ENCODE results near the gene SUGP1. TPM values are rescaled to one million over a fixed set of nuclear protein-coding genes. Genes with fewer than 3 reads are reported as not detected.
A peak's percentile ranks its signal among the peaks of the same experiment; 100 is the strongest.

Gene SUGP1
- total RNA-seq, 1 experiment from 2014 or later = 81.3 TPM

DNA sequence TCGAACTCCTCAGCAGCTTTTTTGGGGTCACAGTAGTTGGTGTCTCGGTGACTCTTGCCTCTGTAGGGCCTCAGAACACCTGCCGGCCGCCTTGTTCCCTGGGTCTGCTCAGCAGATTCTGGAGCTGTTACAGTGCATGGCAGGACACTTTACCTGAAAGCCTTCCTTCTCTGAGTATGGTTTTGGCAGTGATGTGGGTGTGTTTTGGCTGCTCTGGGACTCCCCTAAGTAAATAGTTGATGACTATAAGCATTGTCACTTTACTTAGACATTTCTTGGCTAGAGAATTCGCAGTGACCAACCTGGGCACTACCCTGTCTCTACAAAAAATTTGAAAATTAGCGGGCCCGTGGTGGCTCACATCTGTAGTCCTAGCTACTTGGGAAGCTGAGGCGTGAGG lies 7.4 kb upstream of the SUGP1 start:
- CTCF ChIA-PET = interaction anchor here (1.1 kb wide), 1 partner anchor 142 kb away, joined by 4 read pairs; no protein-coding TSS in a partner anchor
- H3K27ac Mint-ChIP-seq = no peak overlapping the region

DNA sequence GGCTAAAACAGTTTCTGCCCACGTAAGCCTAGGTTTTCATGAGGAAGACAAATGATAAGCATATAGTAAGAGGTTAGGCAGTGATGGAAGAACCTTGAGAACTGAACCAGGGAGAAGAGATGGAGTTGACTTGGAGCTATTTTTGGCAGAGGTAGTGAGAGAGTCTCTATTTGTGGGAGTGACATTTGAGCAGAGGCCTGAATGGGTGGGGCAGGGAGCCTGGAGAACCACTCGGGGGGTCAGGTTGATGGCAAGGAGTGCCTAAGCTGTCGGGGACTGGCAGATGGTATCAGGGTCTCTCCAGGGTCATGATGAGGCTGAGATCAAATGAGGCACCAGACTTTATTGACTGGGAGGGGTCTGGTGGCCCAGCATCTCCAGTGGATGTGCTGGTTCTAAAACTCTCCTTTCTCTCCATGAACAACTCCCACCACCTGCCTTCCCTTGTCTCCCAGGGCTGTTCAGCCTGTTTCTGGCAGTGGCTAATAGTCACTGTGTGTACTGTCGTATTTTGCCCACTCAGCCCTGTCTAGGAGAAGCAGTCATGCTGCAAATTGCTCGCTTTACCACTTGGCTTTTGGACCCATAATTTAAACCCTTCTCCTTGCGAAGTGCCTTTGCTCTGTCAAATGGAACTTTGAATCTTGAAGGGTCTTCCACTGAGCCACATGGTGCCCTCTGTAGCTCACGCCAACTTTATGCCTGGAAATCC lies 3.9 kb upstream of the SUGP1 start:
- DNase-seq (ENCODE audit: low spot score) = no peak
- Mint-ChIP-seq H3K27ac (peak overlapping the region; percentile 34; the same call in 1 of the 2 replicates), H3K36me3 (peaks cover 32% of the 10 kb centered on the region), H3K9me3 (no peaks in the 10 kb centered on the region), H3K4me3 (no peak overlapping the region), H3K4me1 (peaks cover 12% of the 10 kb centered on the region), H3K27me3 (ENCODE audit: low read depth) (no peaks in the 10 kb centered on the region)
- CTCF ChIA-PET = interaction anchor here (1.3 to 1.8 kb wide), 2 partner anchors 9 to 18 kb away, joined by 4 to 7 read pairs; no protein-coding TSS in a partner anchor
- POLR2A ChIA-PET = interaction anchor here (1.2 kb wide), 1 partner anchor 131 kb away, joined by 4 read pairs; no protein-coding TSS in a partner anchor
- no peak for ATAC-seq
- TF ChIP-seq HMGA2 (CRISPR knock-in tag; IDR thresholded peaks at IDR 0.05) (no peak), ZNF416 (CRISPR knock-in tag; IDR thresholded peaks at IDR 0.05) (no peak), ETV6 (CRISPR knock-in tag; IDR thresholded peaks at IDR 0.05) (no peak), SP1 (CRISPR knock-in tag; conservative IDR thresholded peaks at IDR 0.05) (no peak), ZNF263 (CRISPR knock-in tag; IDR thresholded peaks at IDR 0.05; ENCODE audit: low read depth) (no peak), NR2C2 (CRISPR knock-in tag; IDR thresholded peaks at IDR 0.05) (no peak), NR3C1 (CRISPR knock-in tag; conservative IDR thresholded peaks at IDR 0.05; ENCODE audit: low read depth) (no peak), CREB1 (CRISPR knock-in tag; IDR thresholded peaks at IDR 0.05) (no peak), SMAD3 (CRISPR knock-in tag; IDR thresholded peaks at IDR 0.05; ENCODE audit: borderline replicate concordance) (no peak)
- TF ChIP-seq, protein P1, sequence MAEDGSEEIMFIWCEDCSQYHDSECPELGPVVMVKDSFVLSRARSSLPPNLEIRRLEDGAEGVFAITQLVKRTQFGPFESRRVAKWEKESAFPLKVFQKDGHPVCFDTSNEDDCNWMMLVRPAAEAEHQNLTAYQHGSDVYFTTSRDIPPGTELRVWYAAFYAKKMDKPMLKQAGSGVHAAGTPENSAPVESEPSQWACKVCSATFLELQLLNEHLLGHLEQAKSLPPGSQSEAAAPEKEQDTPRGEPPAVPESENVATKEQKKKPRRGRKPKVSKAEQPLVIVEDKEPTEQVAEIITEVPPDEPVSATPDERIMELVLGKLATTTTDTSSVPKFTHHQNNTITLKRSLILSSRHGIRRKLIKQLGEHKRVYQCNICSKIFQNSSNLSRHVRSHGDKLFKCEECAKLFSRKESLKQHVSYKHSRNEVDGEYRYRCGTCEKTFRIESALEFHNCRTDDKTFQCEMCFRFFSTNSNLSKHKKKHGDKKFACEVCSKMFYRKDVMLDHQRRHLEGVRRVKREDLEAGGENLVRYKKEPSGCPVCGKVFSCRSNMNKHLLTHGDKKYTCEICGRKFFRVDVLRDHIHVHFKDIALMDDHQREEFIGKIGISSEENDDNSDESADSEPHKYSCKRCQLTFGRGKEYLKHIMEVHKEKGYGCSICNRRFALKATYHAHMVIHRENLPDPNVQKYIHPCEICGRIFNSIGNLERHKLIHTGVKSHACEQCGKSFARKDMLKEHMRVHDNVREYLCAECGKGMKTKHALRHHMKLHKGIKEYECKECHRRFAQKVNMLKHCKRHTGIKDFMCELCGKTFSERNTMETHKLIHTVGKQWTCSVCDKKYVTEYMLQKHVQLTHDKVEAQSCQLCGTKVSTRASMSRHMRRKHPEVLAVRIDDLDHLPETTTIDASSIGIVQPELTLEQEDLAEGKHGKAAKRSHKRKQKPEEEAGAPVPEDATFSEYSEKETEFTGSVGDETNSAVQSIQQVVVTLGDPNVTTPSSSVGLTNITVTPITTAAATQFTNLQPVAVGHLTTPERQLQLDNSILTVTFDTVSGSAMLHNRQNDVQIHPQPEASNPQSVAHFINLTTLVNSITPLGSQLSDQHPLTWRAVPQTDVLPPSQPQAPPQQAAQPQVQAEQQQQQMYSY (CRISPR knock-in tag; IDR thresholded peaks at IDR 0.05) = no peak
- TF ChIP-seq, protein P2, sequence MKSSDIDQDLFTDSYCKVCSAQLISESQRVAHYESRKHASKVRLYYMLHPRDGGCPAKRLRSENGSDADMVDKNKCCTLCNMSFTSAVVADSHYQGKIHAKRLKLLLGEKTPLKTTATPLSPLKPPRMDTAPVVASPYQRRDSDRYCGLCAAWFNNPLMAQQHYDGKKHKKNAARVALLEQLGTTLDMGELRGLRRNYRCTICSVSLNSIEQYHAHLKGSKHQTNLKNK (CRISPR knock-in tag; IDR thresholded peaks at IDR 0.05) = no peak
- TF ChIP-seq, protein P3, sequence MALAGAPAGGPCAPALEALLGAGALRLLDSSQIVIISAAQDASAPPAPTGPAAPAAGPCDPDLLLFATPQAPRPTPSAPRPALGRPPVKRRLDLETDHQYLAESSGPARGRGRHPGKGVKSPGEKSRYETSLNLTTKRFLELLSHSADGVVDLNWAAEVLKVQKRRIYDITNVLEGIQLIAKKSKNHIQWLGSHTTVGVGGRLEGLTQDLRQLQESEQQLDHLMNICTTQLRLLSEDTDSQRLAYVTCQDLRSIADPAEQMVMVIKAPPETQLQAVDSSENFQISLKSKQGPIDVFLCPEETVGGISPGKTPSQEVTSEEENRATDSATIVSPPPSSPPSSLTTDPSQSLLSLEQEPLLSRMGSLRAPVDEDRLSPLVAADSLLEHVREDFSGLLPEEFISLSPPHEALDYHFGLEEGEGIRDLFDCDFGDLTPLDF (CRISPR knock-in tag; IDR thresholded peaks at IDR 0.05) = no peak
- TF ChIP-seq, protein P4, sequence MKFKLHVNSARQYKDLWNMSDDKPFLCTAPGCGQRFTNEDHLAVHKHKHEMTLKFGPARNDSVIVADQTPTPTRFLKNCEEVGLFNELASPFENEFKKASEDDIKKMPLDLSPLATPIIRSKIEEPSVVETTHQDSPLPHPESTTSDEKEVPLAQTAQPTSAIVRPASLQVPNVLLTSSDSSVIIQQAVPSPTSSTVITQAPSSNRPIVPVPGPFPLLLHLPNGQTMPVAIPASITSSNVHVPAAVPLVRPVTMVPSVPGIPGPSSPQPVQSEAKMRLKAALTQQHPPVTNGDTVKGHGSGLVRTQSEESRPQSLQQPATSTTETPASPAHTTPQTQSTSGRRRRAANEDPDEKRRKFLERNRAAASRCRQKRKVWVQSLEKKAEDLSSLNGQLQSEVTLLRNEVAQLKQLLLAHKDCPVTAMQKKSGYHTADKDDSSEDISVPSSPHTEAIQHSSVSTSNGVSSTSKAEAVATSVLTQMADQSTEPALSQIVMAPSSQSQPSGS (CRISPR knock-in tag; IDR thresholded peaks at IDR 0.05; ENCODE audit: borderline replicate concordance, low read depth) = no peak

More for the DNA sequence above, 7.4 kb upstream of the SUGP1 start:
- DNase-seq (ENCODE audit: low spot score) (no peak), ATAC-seq (no peak)
- peaks cover 40% of the 10 kb centered on the region for H3K36me3 Mint-ChIP-seq
- POLR2A ChIA-PET = no interaction called here
- H3K9me3 Mint-ChIP-seq = no peaks in the 10 kb centered on the region
- TF ChIP-seq CREB1 (CRISPR knock-in tag; IDR thresholded peaks at IDR 0.05) (no peak), RORB (CRISPR knock-in tag; IDR thresholded peaks at IDR 0.05) (no peak), CREM (CRISPR knock-in tag; IDR thresholded peaks at IDR 0.05) (no peak), EMX1 (CRISPR knock-in tag; IDR thresholded peaks at IDR 0.05) (no peak), SMAD3 (CRISPR knock-in tag; IDR thresholded peaks at IDR 0.05; ENCODE audit: borderline replicate concordance) (no peak), NFATC4 (CRISPR knock-in tag; IDR thresholded peaks at IDR 0.05) (no peak)
- TF ChIP-seq, protein P5, sequence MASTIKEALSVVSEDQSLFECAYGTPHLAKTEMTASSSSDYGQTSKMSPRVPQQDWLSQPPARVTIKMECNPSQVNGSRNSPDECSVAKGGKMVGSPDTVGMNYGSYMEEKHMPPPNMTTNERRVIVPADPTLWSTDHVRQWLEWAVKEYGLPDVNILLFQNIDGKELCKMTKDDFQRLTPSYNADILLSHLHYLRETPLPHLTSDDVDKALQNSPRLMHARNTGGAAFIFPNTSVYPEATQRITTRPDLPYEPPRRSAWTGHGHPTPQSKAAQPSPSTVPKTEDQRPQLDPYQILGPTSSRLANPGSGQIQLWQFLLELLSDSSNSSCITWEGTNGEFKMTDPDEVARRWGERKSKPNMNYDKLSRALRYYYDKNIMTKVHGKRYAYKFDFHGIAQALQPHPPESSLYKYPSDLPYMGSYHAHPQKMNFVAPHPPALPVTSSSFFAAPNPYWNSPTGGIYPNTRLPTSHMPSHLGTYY (CRISPR knock-in tag; IDR thresholded peaks at IDR 0.05) = no peak
- TF ChIP-seq, protein P6, sequence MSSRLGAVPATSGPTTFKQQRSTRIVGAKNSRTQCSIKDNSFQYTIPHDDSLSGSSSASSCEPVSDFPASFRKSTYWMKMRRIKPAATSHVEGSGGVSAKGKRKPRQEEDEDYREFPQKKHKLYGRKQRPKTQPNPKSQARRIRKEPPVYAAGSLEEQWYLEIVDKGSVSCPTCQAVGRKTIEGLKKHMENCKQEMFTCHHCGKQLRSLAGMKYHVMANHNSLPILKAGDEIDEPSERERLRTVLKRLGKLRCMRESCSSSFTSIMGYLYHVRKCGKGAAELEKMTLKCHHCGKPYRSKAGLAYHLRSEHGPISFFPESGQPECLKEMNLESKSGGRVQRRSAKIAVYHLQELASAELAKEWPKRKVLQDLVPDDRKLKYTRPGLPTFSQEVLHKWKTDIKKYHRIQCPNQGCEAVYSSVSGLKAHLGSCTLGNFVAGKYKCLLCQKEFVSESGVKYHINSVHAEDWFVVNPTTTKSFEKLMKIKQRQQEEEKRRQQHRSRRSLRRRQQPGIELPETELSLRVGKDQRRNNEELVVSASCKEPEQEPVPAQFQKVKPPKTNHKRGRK (CRISPR knock-in tag; IDR thresholded peaks at IDR 0.05; ENCODE audit: borderline replicate concordance) = no peak
- TF ChIP-seq, protein P7, sequence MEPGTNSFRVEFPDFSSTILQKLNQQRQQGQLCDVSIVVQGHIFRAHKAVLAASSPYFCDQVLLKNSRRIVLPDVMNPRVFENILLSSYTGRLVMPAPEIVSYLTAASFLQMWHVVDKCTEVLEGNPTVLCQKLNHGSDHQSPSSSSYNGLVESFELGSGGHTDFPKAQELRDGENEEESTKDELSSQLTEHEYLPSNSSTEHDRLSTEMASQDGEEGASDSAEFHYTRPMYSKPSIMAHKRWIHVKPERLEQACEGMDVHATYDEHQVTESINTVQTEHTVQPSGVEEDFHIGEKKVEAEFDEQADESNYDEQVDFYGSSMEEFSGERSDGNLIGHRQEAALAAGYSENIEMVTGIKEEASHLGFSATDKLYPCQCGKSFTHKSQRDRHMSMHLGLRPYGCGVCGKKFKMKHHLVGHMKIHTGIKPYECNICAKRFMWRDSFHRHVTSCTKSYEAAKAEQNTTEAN (CRISPR knock-in tag; IDR thresholded peaks at IDR 0.05) = no peak
- TF ChIP-seq, protein P8, sequence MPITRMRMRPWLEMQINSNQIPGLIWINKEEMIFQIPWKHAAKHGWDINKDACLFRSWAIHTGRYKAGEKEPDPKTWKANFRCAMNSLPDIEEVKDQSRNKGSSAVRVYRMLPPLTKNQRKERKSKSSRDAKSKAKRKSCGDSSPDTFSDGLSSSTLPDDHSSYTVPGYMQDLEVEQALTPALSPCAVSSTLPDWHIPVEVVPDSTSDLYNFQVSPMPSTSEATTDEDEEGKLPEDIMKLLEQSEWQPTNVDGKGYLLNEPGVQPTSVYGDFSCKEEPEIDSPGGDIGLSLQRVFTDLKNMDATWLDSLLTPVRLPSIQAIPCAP (CRISPR knock-in tag; IDR thresholded peaks at IDR 0.05) = no peak
- H3K27me3 Mint-ChIP-seq (ENCODE audit: low read depth) = no peaks in the 10 kb centered on the region
- no peaks in the 10 kb centered on the region for H3K4me1 Mint-ChIP-seq
- H3K4me3 Mint-ChIP-seq = no peak overlapping the region
